ENCODE data around the gene ACBD7. TPM values are rescaled to one million over a fixed set of nuclear protein-coding genes. Genes with fewer than 3 reads are reported as not detected.
A peak's percentile ranks its signal among the peaks of the same experiment; 100 is the strongest.

The ACBD7 gene
- total RNA-seq, 4 donors from 2014 or later, result 0.37 to 12.2 TPM; not detected in 2

DNA sequence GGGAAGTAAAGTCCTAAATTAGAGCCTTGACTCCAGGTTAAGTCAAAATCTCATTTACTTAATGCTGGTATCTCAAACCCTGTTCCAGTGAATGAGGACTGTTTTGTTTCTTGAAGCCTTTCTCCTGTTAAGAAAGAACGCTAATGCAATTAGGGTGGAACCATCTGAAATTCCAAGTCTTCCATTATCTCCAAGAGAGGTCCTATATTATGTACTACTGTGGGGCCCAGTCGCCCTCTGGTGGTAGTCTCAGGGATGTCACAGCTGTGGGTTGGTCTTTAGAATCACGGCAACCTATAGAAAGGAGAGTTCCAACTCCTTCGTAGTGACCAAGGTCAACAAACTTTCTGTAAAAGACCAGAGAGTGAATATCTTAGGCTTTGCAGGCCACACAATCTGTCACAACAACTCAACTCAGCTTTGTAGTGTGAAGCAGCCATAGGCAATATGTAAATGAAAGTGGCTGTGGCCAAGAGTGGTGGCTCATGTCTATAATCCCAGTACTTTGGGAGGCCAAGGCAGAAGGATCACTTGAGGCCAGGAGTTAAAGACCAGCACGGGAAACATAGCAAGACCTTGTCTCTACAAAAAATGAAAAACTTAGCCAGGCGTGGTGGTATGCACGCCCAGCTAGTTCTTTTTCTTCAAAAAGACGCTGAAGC, 17.9 kb upstream of the ACBD7 start:
- DNase-seq, result peak; percentile 50 to 52
- Histone ChIP-seq H3K27me3 (no peaks in the 10 kb centered on the region), H3K4me1 (no peaks in the 10 kb centered on the region), H3K4me3 (no peak overlapping the region), H3K36me3 (no peaks in the 10 kb centered on the region), H3K27ac (no peak overlapping the region), H3K9me3 (no peaks in the 10 kb centered on the region)
- TF ChIP-seq CTCF (IDR thresholded peaks at IDR 0.05), result peak; percentile 60 to 74 (median 72)
- TF ChIP-seq POLR2A (IDR thresholded peaks at IDR 0.05), result no peak
- intact Hi-C loops (cut with DNase I; ENCODE audit: low total_unique reads), result loop anchor here (10.0 kb wide), 1 partner anchor 152 kb away; the partner anchor contains the start of genes DCLRE1C and MEIG1

- H3K9me3 ChIP-seq, result no peaks in the 10 kb centered on the region
- no peak overlapping the region for H3K27ac ChIP-seq
- H3K4me1 ChIP-seq, result no peaks in the 10 kb centered on the region
- H3K4me3 ChIP-seq, result no peak overlapping the region
- DNase-seq, result no peak
- no peak for TF ChIP-seq POLR2A (IDR thresholded peaks at IDR 0.05)
- TF ChIP-seq CTCF (IDR thresholded peaks at IDR 0.05), result no peak
- no peaks in the 10 kb centered on the region for H3K27me3 ChIP-seq
- intact Hi-C loops (cut with DNase I; ENCODE audit: low total_unique reads), result loop anchor here (10.0 kb wide), 1 partner anchor 149 kb away; the partner anchor contains the start of genes DCLRE1C and MEIG1
- H3K36me3 ChIP-seq, result no peaks in the 10 kb centered on the region
These were observed 14.9 kb upstream of the ACBD7 start for GRCh38 chr10:15103513-15103912.

DNA sequence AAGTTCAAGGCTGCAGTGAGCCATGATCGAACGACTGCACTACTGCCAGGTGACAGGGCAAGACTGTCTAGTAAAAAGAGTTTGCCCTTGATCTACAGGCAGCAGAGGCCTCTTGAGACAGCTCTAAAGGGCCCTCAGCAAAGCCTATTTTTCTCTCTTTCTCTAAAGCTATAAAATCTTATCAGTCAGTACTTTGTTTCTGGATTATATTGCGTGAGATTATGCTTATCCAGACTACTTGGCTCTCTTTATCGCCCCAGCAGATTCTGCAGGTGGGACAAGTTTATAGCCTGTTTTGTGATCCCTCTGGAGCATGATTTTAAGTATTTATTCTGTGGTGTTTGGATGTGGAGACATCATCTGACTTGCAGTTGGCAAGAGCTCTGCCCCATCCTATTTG, 11.3 kb upstream of the ACBD7 start:
- H3K4me3 ChIP-seq, result no peak overlapping the region
- no peaks in the 10 kb centered on the region for H3K36me3 ChIP-seq
- intact Hi-C loops (cut with DNase I; ENCODE audit: low total_unique reads), result loop anchor here (10.0 kb wide), 1 partner anchor 145 kb away; the partner anchor contains the start of genes DCLRE1C and MEIG1
- H3K27me3 ChIP-seq, result no peaks in the 10 kb centered on the region
- TF ChIP-seq CTCF (IDR thresholded peaks at IDR 0.05) (no peak), POLR2A (IDR thresholded peaks at IDR 0.05) (no peak)
- no peak overlapping the region for H3K27ac ChIP-seq
- H3K9me3 ChIP-seq, result no peaks in the 10 kb centered on the region
- H3K4me1 ChIP-seq, result no peaks in the 10 kb centered on the region
- no peak for DNase-seq

- Histone ChIP-seq H3K27ac (peak within 1 kb of the TSS; percentile 92 to 96), H3K4me3 (peak within 1 kb of the TSS; percentile 68 to 80), H3K9me3 (no peaks in the 10 kb centered on the region), H3K4me1 (no peaks in the 10 kb centered on the region), H3K36me3 (no peaks in the 10 kb centered on the region), H3K27me3 (no peaks in the 10 kb centered on the region)
- no peak for TF ChIP-seq CTCF (IDR thresholded peaks at IDR 0.05)
- TF ChIP-seq POLR2A (IDR thresholded peaks at IDR 0.05), result peak; percentile 71 to 76
- DNase-seq, result peak; percentile 97
- intact Hi-C loops (cut with DNase I; ENCODE audit: low total_unique reads), result no loop called here
These were observed 8.6 kb upstream of the ACBD7 start, which contains the start of gene RPP38 for GRCh38 chr10:15097011-15097812. Gene RPP38 (plus strand): TSS chr10:15097355. CDS start chr10:15103315, 5,960 bp downstream.

- no peaks in the 10 kb centered on the region for H3K9me3 ChIP-seq
- intact Hi-C loops (cut with DNase I; ENCODE audit: low total_unique reads), result no loop called here
- no peaks in the 10 kb centered on the region for H3K27me3 ChIP-seq
- H3K27ac ChIP-seq, result peak overlapping the region; percentile 92 to 96
- no peaks in the 10 kb centered on the region for H3K36me3 ChIP-seq
- H3K4me1 ChIP-seq, result no peaks in the 10 kb centered on the region
- TF ChIP-seq CTCF (IDR thresholded peaks at IDR 0.05) (no peak), POLR2A (IDR thresholded peaks at IDR 0.05) (no peak)
- H3K4me3 ChIP-seq, result peak overlapping the region; percentile 68 to 80
- DNase-seq, result no peak
These were observed 8.1 kb upstream of the ACBD7 start for GRCh38 chr10:15096661-15097010.

All from uterus (tissue), 4 donors.